Liver (tissue), 9 donors: Measurements from ENCODE around the gene NCK2. TPM values are rescaled to one million over a fixed set of nuclear protein-coding genes. Genes with fewer than 3 reads are reported as not detected.

Experiments used
- DNase-seq: peaks from one replicate; pipeline ENCODE4 v3.0.0-alpha.2; 2017; ENCODE audit warnings: low spot score
- H3K27ac ChIP-seq, 2 donors: one replicate each; pipeline ENCODE4 v1.7.0; 2013; ENCODE audit warnings: inconsistent platforms in 2 of 2, low read length in 2 of 2, control low read depth in 1 of 2, low read depth in 1 of 2, mild to moderate bottlenecking in 1 of 2
- H3K27me3 ChIP-seq, 4 donors: one replicate each; pipeline versions ENCODE4 v1.6.1 to v1.7.0; 2013; ENCODE audit warnings: low read length in 3 of 4, inconsistent platforms in 1 of 4, mild to moderate bottlenecking in 1 of 4, moderate library complexity in 1 of 4; ENCODE audit not compliant: control insufficient read depth in 4 of 4, insufficient read depth in 4 of 4
- H3K36me3 ChIP-seq, 4 donors: one replicate each; pipeline versions ENCODE4 v1.6.1 to v1.7.0; 2013; ENCODE audit warnings: low read length in 3 of 4, mild to moderate bottlenecking in 3 of 4, low read depth in 1 of 4, moderate library complexity in 1 of 4; ENCODE audit not compliant: control insufficient read depth in 4 of 4, insufficient read depth in 3 of 4
- H3K4me1 ChIP-seq, 4 donors: one replicate each; pipeline versions ENCODE4 v1.6.1 to v1.7.0; 2013; ENCODE audit warnings: low read length in 3 of 4, mild to moderate bottlenecking in 3 of 4, moderate library complexity in 1 of 4; ENCODE audit not compliant: control insufficient read depth in 4 of 4, insufficient read depth in 4 of 4
- H3K4me3 ChIP-seq, 3 donors: one replicate each; pipeline versions ENCODE4 v1.6.1 to v1.7.0; 2013; ENCODE audit warnings: low read length in 3 of 3, control low read depth in 1 of 3, low read depth in 1 of 3, mild to moderate bottlenecking in 1 of 3
- H3K9ac ChIP-seq, 2 donors: one replicate each; pipeline ENCODE4 v1.7.0; 2013; ENCODE audit warnings: low read length in 2 of 2, mild to moderate bottlenecking in 2 of 2, moderate library complexity in 2 of 2, control low read depth in 1 of 2, low read depth in 1 of 2
- H3K9me3 ChIP-seq, 4 donors: one replicate each; pipeline versions ENCODE4 v1.6.1 to v1.7.0; 2013; ENCODE audit warnings: low read length in 3 of 4; ENCODE audit not compliant: control insufficient read depth in 4 of 4
- ATF3 ChIP-seq: IDR thresholded peaks from 2 replicates; pipeline ENCODE4 v1.6.1; 2016; ENCODE audit warnings: antibody characterized with exemption
- EGR1 ChIP-seq, 2 donors: IDR thresholded peaks; 2 replicates each; pipeline ENCODE4 v1.6.1; 2016 to 2018; ENCODE audit warnings: antibody characterized with exemption in 2 of 2, low read depth in 2 of 2
- FOXA2 ChIP-seq: IDR thresholded peaks from 2 replicates; pipeline ENCODE4 v1.6.1; 2016; ENCODE audit warnings: antibody characterized with exemption
- GABPA ChIP-seq, 2 donors: IDR thresholded peaks in 1 of 2; conservative IDR thresholded peaks in 1 of 2; 2 replicates each; pipeline ENCODE4 v1.6.1; 2016; ENCODE audit warnings: antibody characterized with exemption in 2 of 2, mild to moderate bottlenecking in 1 of 2, moderate library complexity in 1 of 2
- HNF4G ChIP-seq: IDR thresholded peaks from 2 replicates; pipeline ENCODE4 v1.6.1; 2016; ENCODE audit warnings: antibody characterized with exemption
- JUND ChIP-seq, 2 donors: IDR thresholded peaks; 2 replicates each; pipeline ENCODE4 v1.6.1; 2016; ENCODE audit warnings: antibody characterized with exemption in 2 of 2
- MAX ChIP-seq: IDR thresholded peaks from 2 replicates; pipeline ENCODE4 v1.6.1; 2016; ENCODE audit warnings: antibody characterized with exemption
- NR2F2 ChIP-seq: IDR thresholded peaks from 2 replicates; pipeline ENCODE4 v1.6.1; 2016; ENCODE audit warnings: antibody characterized with exemption
- RAD21 ChIP-seq, 2 donors: IDR thresholded peaks; 2 replicates each; pipeline ENCODE4 v1.6.1; 2016; ENCODE audit warnings: antibody characterized with exemption in 2 of 2, mild to moderate bottlenecking in 2 of 2
- RXRA ChIP-seq, 2 donors: IDR thresholded peaks; 2 replicates each; pipeline ENCODE4 v1.6.1; 2017 to 2018; ENCODE audit warnings: antibody characterized with exemption in 2 of 2, mild to moderate bottlenecking in 1 of 2
- SP1 ChIP-seq: IDR thresholded peaks from 2 replicates; pipeline ENCODE4 v1.6.1; 2018; ENCODE audit warnings: antibody characterized with exemption, mild to moderate bottlenecking
- YY1 ChIP-seq: IDR thresholded peaks from 2 replicates; pipeline ENCODE4 v1.6.1; 2016; ENCODE audit warnings: antibody characterized with exemption, mild to moderate bottlenecking
- WGBS: extraction: QIAGEN DNeasy Blood & Tissue Kit; methylation state at CpG from one replicate; pipeline ENCODE4 v1.1.7; 2013; 5-methylcytosine and 5-hydroxymethylcytosine counted together
- polyA plus RNA-seq, 2 donors: library from polyadenylated mRNA; stranded (reverse) in 1 of 2; unstranded in 1 of 2; fragments of 200-250 nt in 1 of 2; fragments of >200 nt in 1 of 2; fragmentation: Nextera tagmentation in 1 of 2; extraction: Ambion mirVana in 1 of 2; gene quantifications; one replicate each; pipeline versions ENCODE4 v1.2.1 to v1.2.3, GENCODE V29; 2013 to 2015
- total RNA-seq, 2 donors: library from RNA; depleted of rRNA; stranded (reverse); fragments of >200 nt; gene quantifications; one replicate each; pipeline ENCODE4 v1.2.3, GENCODE V29; 2014
- TF ChIP-seq, protein P1 (sequence below): IDR thresholded peaks from 2 replicates; pipeline ENCODE4 v1.6.1; 2016; ENCODE audit warnings: antibody characterized with exemption
- TF ChIP-seq, protein P2 (sequence below): fragments of 150-350 bp; IDR thresholded peaks from 2 replicates; pipeline ENCODE4 v1.5.1; 2017; ENCODE audit warnings: improper control_type of control experiment, low read depth, low read length; ENCODE audit not compliant: missing input control
- donor health status: healthy.
- donor health status: healthy.
- donor health status: healthy.
- donor health status: healthy.
- donor health status: healthy.

Gene NCK2
- total and polyA plus RNA-seq, 4 donors = 3.4 to 15.0 (median 10.7) TPM

GRCh38 chr2:105841551-105841950 lies 96.8 kb downstream of the NCK2 start (continued):
- TF ChIP-seq, protein P1, sequence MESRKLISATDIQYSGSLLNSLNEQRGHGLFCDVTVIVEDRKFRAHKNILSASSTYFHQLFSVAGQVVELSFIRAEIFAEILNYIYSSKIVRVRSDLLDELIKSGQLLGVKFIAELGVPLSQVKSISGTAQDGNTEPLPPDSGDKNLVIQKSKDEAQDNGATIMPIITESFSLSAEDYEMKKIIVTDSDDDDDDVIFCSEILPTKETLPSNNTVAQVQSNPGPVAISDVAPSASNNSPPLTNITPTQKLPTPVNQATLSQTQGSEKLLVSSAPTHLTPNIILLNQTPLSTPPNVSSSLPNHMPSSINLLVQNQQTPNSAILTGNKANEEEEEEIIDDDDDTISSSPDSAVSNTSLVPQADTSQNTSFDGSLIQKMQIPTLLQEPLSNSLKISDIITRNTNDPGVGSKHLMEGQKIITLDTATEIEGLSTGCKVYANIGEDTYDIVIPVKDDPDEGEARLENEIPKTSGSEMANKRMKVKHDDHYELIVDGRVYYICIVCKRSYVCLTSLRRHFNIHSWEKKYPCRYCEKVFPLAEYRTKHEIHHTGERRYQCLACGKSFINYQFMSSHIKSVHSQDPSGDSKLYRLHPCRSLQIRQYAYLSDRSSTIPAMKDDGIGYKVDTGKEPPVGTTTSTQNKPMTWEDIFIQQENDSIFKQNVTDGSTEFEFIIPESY = no peak
- no peak for TF ChIP-seq RXRA (IDR thresholded peaks at IDR 0.05)

DNA sequence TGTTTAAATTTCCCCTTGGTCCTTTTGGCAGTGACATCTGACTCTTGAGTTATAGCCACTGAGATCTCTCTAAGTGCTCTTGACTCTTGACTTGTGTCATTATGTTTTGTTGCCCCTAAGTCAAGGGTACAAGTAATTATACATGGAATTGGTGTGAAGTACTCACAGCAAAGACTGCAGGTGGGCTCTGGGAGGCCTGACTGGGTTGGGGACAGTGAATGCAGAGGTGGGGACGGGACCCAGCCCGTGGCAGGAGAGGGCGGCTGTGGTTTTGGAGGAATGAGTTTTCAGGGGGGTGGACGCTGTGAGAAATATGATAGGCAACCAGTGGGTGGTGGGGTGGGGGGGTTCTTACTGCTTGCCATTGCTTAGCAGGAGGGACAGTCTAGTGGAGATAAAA lies 97.8 kb downstream of the NCK2 start:
- 94% methylated on average over 4 of the region's 4 CpGs for WGBS
- DNase-seq = no peak
- no peak overlapping the region for H3K9ac ChIP-seq
- TF ChIP-seq RAD21 (IDR thresholded peaks at IDR 0.05) (no peak), YY1 (no peak), NR2F2 (no peak)
- TF ChIP-seq, protein P2, sequence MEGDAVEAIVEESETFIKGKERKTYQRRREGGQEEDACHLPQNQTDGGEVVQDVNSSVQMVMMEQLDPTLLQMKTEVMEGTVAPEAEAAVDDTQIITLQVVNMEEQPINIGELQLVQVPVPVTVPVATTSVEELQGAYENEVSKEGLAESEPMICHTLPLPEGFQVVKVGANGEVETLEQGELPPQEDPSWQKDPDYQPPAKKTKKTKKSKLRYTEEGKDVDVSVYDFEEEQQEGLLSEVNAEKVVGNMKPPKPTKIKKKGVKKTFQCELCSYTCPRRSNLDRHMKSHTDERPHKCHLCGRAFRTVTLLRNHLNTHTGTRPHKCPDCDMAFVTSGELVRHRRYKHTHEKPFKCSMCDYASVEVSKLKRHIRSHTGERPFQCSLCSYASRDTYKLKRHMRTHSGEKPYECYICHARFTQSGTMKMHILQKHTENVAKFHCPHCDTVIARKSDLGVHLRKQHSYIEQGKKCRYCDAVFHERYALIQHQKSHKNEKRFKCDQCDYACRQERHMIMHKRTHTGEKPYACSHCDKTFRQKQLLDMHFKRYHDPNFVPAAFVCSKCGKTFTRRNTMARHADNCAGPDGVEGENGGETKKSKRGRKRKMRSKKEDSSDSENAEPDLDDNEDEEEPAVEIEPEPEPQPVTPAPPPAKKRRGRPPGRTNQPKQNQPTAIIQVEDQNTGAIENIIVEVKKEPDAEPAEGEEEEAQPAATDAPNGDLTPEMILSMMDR = no peak
- no peaks in the 10 kb centered on the region for H3K27me3 ChIP-seq
- H3K27ac ChIP-seq = no peak overlapping the region
- H3K36me3 ChIP-seq = no peaks in the 10 kb centered on the region
- H3K9me3 ChIP-seq = no peaks in the 10 kb centered on the region
- H3K4me1 ChIP-seq = peaks cover 0 to 9% (median 5%) of the 10 kb centered on the region in 4 donors
- H3K4me3 ChIP-seq = no peak overlapping the region

DNA sequence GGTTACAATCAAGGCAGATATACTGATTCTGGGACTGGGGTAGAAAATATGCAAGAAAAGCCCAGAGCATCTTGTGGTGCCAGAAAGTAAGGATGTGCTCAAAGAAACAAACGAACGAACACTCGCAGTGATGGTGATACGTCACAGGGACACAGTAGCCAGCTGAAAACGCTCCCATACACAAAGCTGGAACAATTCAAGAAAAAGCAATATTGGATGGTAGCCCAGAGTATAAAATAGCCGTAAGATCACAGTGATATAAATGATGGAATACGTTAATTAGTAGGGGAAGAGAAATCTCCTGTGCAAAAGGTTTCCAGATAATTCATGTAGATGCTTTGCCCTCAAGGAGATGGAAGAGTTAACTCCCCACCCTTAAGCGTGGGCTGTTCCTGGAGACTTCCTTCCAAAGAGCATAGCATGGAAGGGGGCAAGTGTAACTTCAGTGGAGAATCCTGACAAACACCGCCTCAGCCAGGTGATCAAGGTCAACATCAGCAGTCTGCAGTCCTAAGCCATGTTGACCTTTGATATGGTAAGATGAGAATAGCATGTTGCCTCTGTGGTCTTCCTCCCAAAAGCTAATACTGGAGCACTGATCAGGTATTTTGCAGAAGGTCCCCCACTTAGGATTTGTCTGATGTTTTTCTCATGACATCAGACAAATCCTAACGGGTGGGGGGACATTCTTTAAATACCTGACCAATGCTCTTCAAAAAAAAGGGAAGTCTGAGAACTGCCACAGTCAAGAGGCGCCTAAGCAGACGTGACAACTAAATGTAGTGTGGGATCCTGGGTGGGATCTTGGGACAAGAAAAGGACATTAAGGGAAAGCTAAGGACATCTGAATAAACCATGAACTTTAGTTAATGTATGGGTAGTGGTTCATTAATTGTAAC lies 99.0 kb downstream of the NCK2 start:
- no peak overlapping the region for H3K27ac ChIP-seq
- no peak for TF ChIP-seq SP1
- TF ChIP-seq FOXA2 = no peak
- no peak for TF ChIP-seq YY1
- TF ChIP-seq MAX = no peak
- TF ChIP-seq JUND (IDR thresholded peaks at IDR 0.05) = no peak
- no peak for TF ChIP-seq HNF4G
- TF ChIP-seq EGR1 (IDR thresholded peaks at IDR 0.05; ENCODE audit: low read depth in 2 of 2) = no peak
- TF ChIP-seq GABPA (IDR thresholded peaks at IDR 0.05 in 1 of 2, conservative IDR thresholded peaks at IDR 0.05 in 1 of 2) = no peak
- TF ChIP-seq RXRA (IDR thresholded peaks at IDR 0.05) = no peak
- TF ChIP-seq ATF3 = no peak
- no peaks in the 10 kb centered on the region for H3K9me3 ChIP-seq
- H3K4me1 ChIP-seq = peaks cover 0 to 9% (median 5%) of the 10 kb centered on the region in 4 donors
- DNase-seq = no peak
- no peaks in the 10 kb centered on the region for H3K27me3 ChIP-seq
- WGBS = 88% methylated on average over 12 of the region's 12 CpGs
- H3K36me3 ChIP-seq = no peaks in the 10 kb centered on the region
- no peak overlapping the region for H3K4me3 ChIP-seq
- no peak overlapping the region for H3K9ac ChIP-seq
